ENCODE data around the gene ROCK2. TPM values are rescaled to one million over a fixed set of nuclear protein-coding genes. Genes with fewer than 3 reads are reported as not detected.
A peak's percentile ranks its signal among the peaks of the same experiment; 100 is the strongest.

Gene ROCK2
- total and polyA plus RNA-seq, 2 of the 13 experiments (the other 11 are each of a cell fraction or from before 2014, with no cell fraction given) = 38.1 to 119 TPM

- TF ChIP-seq, protein P1, sequence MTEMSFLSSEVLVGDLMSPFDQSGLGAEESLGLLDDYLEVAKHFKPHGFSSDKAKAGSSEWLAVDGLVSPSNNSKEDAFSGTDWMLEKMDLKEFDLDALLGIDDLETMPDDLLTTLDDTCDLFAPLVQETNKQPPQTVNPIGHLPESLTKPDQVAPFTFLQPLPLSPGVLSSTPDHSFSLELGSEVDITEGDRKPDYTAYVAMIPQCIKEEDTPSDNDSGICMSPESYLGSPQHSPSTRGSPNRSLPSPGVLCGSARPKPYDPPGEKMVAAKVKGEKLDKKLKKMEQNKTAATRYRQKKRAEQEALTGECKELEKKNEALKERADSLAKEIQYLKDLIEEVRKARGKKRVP (CRISPR knock-in tag; IDR thresholded peaks at IDR 0.05) = peak in 1 of 2 experiments; percentile 45; a peak in 2 of 4 replicates
- peak; percentile 57; the same call in 1 of the 2 replicates for TF ChIP-seq KMT2B (CRISPR knock-in tag; IDR thresholded peaks at IDR 0.05)
- 0 out of 2 replicates have a peak, but pooled peaks have one; percentile 12 for TF ChIP-seq ZKSCAN1 (IDR thresholded peaks at IDR 0.05; ENCODE audit: low read length)
- peak; percentile 97 for TF ChIP-seq NFKB2 (CRISPR knock-in tag; IDR thresholded peaks at IDR 0.05; ENCODE audit: borderline replicate concordance)
- TF ChIP-seq USF2 (IDR thresholded peaks at IDR 0.05; ENCODE audit: low read depth, low read length) = peak; percentile 94
- TF ChIP-seq USF2 (CRISPR knock-in tag; IDR thresholded peaks at IDR 0.05; ENCODE audit: borderline replicate concordance) = peak; percentile 95
- no peak for TF ChIP-seq PCBP2 (optimal IDR thresholded peaks at IDR 0.05; ENCODE audit: low read depth, low read length, poor library complexity, severe bottlenecking)
- no peak for TF ChIP-seq RBM22 (optimal IDR thresholded peaks at IDR 0.05; ENCODE audit: low read length)
- TF ChIP-seq SP4 (CRISPR knock-in tag; IDR thresholded peaks at IDR 0.05) = peak; percentile 61; the same call in 1 of the 2 replicates
- TF ChIP-seq AHR (CRISPR knock-in tag; IDR thresholded peaks at IDR 0.05) = peak; percentile 96
- no peak for TF ChIP-seq ZNF496 (CRISPR knock-in tag; IDR thresholded peaks at IDR 0.05; ENCODE audit: insufficient replicate concordance)
- peak; percentile 74 for TF ChIP-seq TGIF2 (CRISPR knock-in tag; IDR thresholded peaks at IDR 0.05)
- no peak for TF ChIP-seq FOXP1 (IDR thresholded peaks at IDR 0.05)
- TF ChIP-seq FOXP1 (CRISPR knock-in tag; IDR thresholded peaks at IDR 0.05) = no peak; the same call in 1 of the 2 replicates
- TF ChIP-seq ZNF670 (CRISPR knock-in tag; IDR thresholded peaks at IDR 0.05; ENCODE audit: borderline replicate concordance) = no peak; the same call in 1 of the 2 replicates
- TF ChIP-seq MYPOP (CRISPR knock-in tag; IDR thresholded peaks at IDR 0.05) = peak; percentile 85; the same call in 1 of the 2 replicates
- TF ChIP-seq NONO (IDR thresholded peaks at IDR 0.05) = no peak
- peak; percentile 26 for TF ChIP-seq NONO (CRISPR knock-in tag; conservative IDR thresholded peaks at IDR 0.05)
- peak; percentile 97 for TF ChIP-seq MTA1 (CRISPR knock-in tag; IDR thresholded peaks at IDR 0.05; ENCODE audit: borderline replicate concordance)
- TF ChIP-seq IRF2 (CRISPR knock-in tag; IDR thresholded peaks at IDR 0.05) = peak; percentile 71
- 0 out of 2 replicates have a peak, but pooled peaks have one; percentile 56 for TF ChIP-seq THYN1 (CRISPR knock-in tag; IDR thresholded peaks at IDR 0.05; ENCODE audit: borderline replicate concordance, low read depth)
- peak; percentile 86; the same call in 1 of the 2 replicates for TF ChIP-seq HDAC1 (CRISPR knock-in tag; IDR thresholded peaks at IDR 0.05)
- no peak for TF ChIP-seq E2F1 (CRISPR knock-in tag; IDR thresholded peaks at IDR 0.05)
- TF ChIP-seq ZBTB44 (CRISPR knock-in tag; IDR thresholded peaks at IDR 0.05) = no peak
These were observed 26.1 kb upstream of the ROCK2 start (continued) for GRCh38 chr2:11370377-11371091.

All from HepG2 (cell line).